T-helper 2 cell treated with Interferon-gamma antibody and Interleukin-4, amounts not matched to agents 5 μg/mL and 100 μg/mL, for 36 hours (primary cell): ENCODE measurements around the gene SCGB1C1.

Source experiments
- DNase-seq: peaks from one replicate; pipeline ENCODE4 v3.0.0; 2021; ENCODE audit warnings: low spot score
- H3K27ac Mint-ChIP-seq: one replicate; pipeline ENCODE4 v1.8.0; 2021; ENCODE audit warnings: mild to moderate bottlenecking, mixed read lengths
- H3K27me3 Mint-ChIP-seq: one replicate; pipeline ENCODE4 v1.8.0; 2021; ENCODE audit warnings: low read depth, mixed read lengths
- H3K36me3 Mint-ChIP-seq: one replicate; pipeline ENCODE4 v1.8.0; 2021; ENCODE audit warnings: low read depth, mixed read lengths
- H3K4me1 Mint-ChIP-seq: one replicate; pipeline ENCODE4 v1.8.0; 2021; ENCODE audit warnings: low read depth, mixed read lengths
- H3K4me3 Mint-ChIP-seq: one replicate; pipeline ENCODE4 v1.8.0; 2022; ENCODE audit warnings: mild to moderate bottlenecking, moderate library complexity, mixed read lengths
- H3K9me3 Mint-ChIP-seq: one replicate; pipeline ENCODE4 v1.8.0; 2021; ENCODE audit warnings: mixed read lengths

Gene SCGB1C1

GRCh38 chr11:200224-201003 is 7.5 kb downstream of the SCGB1C1 start:
- DNase-seq = no peak
- no peaks in the 10 kb centered on the region for H3K27me3 Mint-ChIP-seq
- peaks cover 27% of the 10 kb centered on the region for H3K4me1 Mint-ChIP-seq
- no peak overlapping the region for H3K27ac Mint-ChIP-seq
- H3K4me3 Mint-ChIP-seq = no peak overlapping the region
- H3K36me3 Mint-ChIP-seq = peaks cover 14% of the 10 kb centered on the region
- no peaks in the 10 kb centered on the region for H3K9me3 Mint-ChIP-seq

DNA sequence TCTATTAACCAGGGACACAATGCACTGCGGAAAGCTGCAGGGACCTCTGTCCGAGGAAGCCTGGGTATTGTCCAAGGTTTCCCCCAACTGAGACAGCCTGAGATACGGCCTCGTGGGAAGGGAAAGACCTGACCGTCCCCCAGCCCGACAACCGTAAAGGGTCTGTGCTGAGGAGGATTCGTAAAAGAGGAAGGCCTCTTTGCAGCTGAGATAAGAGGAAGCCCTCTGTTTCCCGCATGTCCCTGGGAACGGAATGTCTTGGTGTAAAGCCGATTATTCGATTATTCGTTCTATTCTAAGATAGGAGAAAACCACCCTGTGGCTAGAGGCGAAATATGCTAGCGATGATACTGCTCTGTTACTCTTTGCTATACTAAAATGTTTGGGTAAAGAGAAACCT is 9.1 kb downstream of the SCGB1C1 start:
- Mint-ChIP-seq H3K9me3 (no peaks in the 10 kb centered on the region), H3K27ac (peak overlapping the region; percentile 86), H3K27me3 (no peaks in the 10 kb centered on the region), H3K4me3 (peak overlapping the region; percentile 40), H3K4me1 (peaks cover 33% of the 10 kb centered on the region), H3K36me3 (peaks cover 19% of the 10 kb centered on the region)
- no peak for DNase-seq

- Mint-ChIP-seq H3K4me1 (peaks cover 33% of the 10 kb centered on the region), H3K27ac (peak overlapping the region; percentile 86), H3K4me3 (peak overlapping the region; percentile 40), H3K36me3 (peaks cover 20% of the 10 kb centered on the region), H3K27me3 (no peaks in the 10 kb centered on the region), H3K9me3 (no peaks in the 10 kb centered on the region)
- DNase-seq = no peak
Measured at GRCh38 chr11:202490-202889, 9.6 kb downstream of the SCGB1C1 start.

GRCh38 chr11:203056-203944 is 10.4 kb downstream of the SCGB1C1 start:
- Mint-ChIP-seq H3K27ac (peak overlapping the region; percentile 59), H3K36me3 (peaks cover 20% of the 10 kb centered on the region), H3K27me3 (no peaks in the 10 kb centered on the region), H3K9me3 (no peaks in the 10 kb centered on the region), H3K4me3 (peak overlapping the region; percentile 17), H3K4me1 (peaks cover 33% of the 10 kb centered on the region)
- DNase-seq = no peak

DNA sequence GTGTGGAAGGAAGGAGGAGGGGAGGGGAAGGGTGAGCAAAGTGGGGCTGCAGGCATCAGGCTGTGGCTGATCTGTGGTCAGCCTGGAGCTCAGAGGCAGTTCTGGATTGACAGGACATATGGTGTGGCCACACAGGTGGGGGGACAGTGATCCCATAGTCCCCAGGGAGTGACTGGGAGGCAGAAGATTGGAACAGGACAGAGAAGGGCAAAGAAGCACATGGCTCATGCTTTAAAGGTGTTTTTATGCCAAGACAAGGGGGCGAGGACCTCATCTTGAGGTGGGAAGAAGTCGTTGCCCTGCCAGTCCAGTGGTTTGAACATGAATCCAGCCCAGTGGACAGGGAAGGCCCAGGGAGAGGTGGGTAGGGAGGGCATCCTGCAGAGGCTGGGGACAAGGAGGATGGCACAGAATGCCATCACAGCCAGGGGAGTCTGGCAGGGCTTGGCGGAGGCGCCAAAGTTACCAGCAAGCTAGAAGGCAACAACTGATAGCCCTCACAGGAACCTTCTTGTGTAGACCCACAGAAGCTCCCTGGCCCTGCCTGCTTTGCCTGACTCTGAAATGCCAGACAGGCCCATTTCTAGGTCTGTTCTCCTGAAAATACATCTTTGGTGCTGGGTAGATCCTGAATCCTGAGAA is 11.2 kb downstream of the SCGB1C1 start:
- no peaks in the 10 kb centered on the region for H3K9me3 Mint-ChIP-seq
- H3K27me3 Mint-ChIP-seq = no peaks in the 10 kb centered on the region
- peaks cover 33% of the 10 kb centered on the region for H3K4me1 Mint-ChIP-seq
- H3K36me3 Mint-ChIP-seq = peaks cover 20% of the 10 kb centered on the region
- no peak for DNase-seq
- H3K27ac Mint-ChIP-seq = no peak overlapping the region
- no peak overlapping the region for H3K4me3 Mint-ChIP-seq

DNA sequence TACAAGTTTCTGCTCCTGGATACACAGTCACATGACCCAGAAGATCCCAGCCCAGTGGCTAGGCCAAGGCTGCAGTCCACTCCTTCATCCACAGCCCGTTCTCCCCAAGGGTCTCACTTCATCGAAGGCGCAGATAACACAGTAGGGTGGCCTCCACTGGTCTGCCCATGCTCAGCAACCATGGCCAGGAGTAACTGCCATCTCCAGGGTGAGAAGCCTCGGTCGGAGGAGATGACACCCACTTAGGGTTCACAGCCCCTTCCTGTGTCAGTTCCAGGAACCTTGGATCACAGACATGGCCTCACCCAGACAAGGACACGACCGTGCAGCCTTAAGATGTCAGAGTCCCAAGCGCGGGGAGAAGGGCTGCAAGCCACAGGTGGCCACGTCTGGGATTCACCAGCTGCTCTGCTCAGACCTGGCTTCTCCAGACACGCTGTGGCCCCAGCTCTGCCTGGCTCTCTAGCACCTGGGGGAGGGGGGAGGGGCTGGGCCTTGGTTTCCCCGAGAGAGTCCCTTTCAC is 11.8 kb downstream of the SCGB1C1 start:
- H3K4me1 Mint-ChIP-seq = peaks cover 34% of the 10 kb centered on the region
- no peak overlapping the region for H3K4me3 Mint-ChIP-seq
- no peaks in the 10 kb centered on the region for H3K27me3 Mint-ChIP-seq
- H3K36me3 Mint-ChIP-seq = peaks cover 22% of the 10 kb centered on the region
- no peak for DNase-seq
- H3K27ac Mint-ChIP-seq = no peak overlapping the region
- H3K9me3 Mint-ChIP-seq = no peaks in the 10 kb centered on the region

DNA sequence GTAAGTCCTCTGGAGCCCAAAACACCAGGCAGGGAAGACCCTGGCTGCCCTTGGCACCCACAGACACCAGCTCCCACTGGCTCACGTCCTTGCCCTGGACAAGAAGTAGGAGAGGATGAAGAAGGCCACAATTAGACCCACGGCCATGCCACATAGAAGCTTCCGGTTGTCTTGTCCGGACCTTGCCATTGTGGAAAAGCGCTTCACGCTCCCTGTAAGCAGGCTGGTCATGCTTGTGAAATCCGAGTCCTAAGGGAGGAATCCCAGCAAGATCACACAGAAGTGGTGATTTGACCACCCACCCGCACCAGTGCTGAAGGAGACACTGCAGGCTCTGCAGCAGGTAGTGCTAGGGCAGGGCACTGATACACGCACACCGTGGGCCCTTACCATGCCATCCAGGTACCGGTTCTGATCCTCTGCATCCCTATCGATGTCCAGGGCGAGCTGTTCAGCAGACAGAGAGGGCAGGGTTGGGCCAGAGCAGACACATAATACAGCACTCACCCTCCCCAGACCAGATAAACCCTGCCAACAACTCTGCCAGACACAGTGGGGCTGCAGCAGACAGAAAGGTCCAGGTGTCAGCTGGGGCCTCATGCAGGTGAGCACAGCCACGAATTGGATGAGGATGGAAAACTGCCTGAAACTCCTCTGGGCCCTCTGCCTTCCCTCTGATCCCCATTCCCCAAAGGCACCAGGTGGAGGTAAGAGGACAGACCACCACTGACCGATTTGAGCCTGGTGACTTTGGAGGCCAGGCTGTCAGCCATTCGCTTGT is 12.5 kb downstream of the SCGB1C1 start:
- no peak for DNase-seq
- H3K27ac Mint-ChIP-seq = peak overlapping the region; percentile 7
- peaks cover 29% of the 10 kb centered on the region for H3K36me3 Mint-ChIP-seq
- no peaks in the 10 kb centered on the region for H3K27me3 Mint-ChIP-seq
- peak overlapping the region; percentile 93 for H3K4me3 Mint-ChIP-seq
- peaks cover 38% of the 10 kb centered on the region for H3K4me1 Mint-ChIP-seq
- no peaks in the 10 kb centered on the region for H3K9me3 Mint-ChIP-seq

DNA sequence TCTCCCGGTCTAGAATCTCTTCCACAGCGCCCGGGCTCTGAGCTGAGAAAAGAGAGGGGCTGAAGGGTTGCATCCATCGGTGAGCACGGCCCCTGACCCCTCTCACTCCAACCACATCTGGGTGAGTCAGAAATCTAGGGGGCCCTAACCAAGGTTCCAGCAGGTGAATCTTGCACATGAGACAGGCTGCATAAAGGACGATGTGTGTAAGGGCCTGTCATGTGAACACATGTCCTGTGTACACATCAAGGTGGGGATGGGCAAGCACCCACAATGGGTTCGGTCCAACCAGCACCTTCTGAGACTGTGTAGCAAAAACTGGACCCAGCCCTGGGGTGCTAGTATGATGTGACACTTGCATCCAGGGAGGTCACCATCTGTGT is 13.1 kb downstream of the SCGB1C1 start:
- Mint-ChIP-seq H3K9me3 (no peaks in the 10 kb centered on the region), H3K27ac (peak overlapping the region; percentile 99), H3K36me3 (peaks cover 35% of the 10 kb centered on the region), H3K4me3 (peak overlapping the region; percentile 93), H3K4me1 (peaks cover 37% of the 10 kb centered on the region), H3K27me3 (no peaks in the 10 kb centered on the region)
- DNase-seq = no peak

DNA sequence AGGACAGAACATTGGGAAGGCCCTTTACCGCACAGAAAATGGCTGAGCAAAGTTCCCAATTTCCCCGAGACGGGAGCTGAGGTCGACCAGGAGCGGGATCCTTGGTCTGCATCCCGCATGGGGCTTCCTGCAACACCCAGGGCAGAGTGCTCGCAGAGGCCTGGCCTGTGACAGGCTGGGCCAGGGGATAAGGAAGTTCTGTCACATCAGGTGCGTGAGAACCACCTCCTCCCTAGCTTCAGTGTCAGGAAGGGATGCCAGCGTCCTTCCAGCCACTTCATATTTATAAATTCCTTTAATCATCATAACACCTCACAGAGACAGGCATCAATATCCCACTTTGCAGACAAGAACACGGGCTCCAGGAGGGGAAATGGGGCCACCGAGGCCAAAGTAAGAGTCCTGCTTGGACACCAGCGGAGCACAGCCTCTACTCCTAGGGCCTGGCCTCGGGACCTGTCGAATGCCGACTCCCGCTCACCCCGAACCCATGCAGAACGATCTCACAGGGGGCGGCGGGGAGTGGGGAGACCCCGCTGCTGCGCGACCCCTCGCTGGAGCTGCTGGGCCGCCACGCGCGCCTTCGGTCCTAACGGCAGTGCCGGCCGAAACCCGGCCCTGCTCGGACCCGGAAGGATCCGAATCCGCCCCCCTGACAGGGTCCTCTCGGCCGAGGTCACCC is 13.8 kb downstream of the SCGB1C1 start:
- peak overlapping the region; percentile 99 for H3K27ac Mint-ChIP-seq
- peaks cover 42% of the 10 kb centered on the region for H3K36me3 Mint-ChIP-seq
- H3K9me3 Mint-ChIP-seq = no peaks in the 10 kb centered on the region
- peaks cover 35% of the 10 kb centered on the region for H3K4me1 Mint-ChIP-seq
- no peaks in the 10 kb centered on the region for H3K27me3 Mint-ChIP-seq
- peak overlapping the region; percentile 93 for H3K4me3 Mint-ChIP-seq
- DNase-seq = no peak

DNA sequence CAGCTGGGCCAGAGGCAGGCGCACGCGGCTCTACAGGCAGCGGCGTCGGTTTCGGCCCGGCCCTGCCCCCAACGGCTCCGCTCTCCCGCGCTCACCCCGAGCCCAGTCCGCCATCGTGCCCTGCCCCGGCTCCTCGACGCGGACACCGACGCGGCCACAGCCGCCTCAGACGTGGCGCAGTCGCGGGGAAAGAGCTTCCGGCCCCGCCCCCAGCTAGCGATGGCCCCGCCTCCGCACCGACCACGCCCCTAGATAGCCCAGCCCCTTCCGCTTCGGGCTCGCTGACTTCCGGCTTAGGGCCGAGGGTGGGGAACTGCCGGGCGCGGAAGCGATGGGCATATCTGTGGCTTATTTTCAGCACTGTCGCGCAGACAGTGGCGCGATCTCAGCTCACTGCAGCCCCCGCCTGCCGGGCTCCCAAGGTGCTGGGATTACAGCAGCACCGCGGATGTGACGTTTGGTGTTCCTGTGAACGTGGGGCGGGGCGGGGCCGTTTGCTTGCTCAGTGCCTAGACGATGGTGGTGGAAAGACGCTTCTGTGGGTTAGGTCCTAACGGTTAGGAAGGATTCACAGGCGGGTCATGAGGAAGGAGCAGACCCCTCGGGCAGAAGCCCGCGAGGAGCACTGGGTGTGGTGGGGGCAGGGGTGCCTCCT is 14.5 kb downstream of the SCGB1C1 start, which contains the start of the genes BET1L and RIC8A:
Gene BET1L (minus strand): TSS at position 192 of the 655 bp plus-strand sequence. CDS start 78 bp downstream, at position 114.
Gene RIC8A (plus strand): TSS at position 501 of the 655 bp plus-strand sequence. CDS start 1,147 bp downstream, outside the sequence.
- peaks cover 45% of the 10 kb centered on the region for H3K36me3 Mint-ChIP-seq
- peaks cover 28% of the 10 kb centered on the region for H3K4me1 Mint-ChIP-seq
- H3K4me3 Mint-ChIP-seq = peak within 1 kb of the TSS; percentile 93
- H3K27ac Mint-ChIP-seq = peak within 1 kb of the TSS; percentile 99
- H3K27me3 Mint-ChIP-seq = no peaks in the 10 kb centered on the region
- peak; percentile 98 for DNase-seq
- H3K9me3 Mint-ChIP-seq = no peaks in the 10 kb centered on the region

GRCh38 chr11:207863-208180 is 14.9 kb downstream of the SCGB1C1 start:
- Mint-ChIP-seq H3K4me1 (peaks cover 25% of the 10 kb centered on the region), H3K4me3 (peak overlapping the region; percentile 93), H3K36me3 (peaks cover 44% of the 10 kb centered on the region), H3K9me3 (no peaks in the 10 kb centered on the region), H3K27me3 (no peaks in the 10 kb centered on the region), H3K27ac (peak overlapping the region; percentile 99)
- DNase-seq = no peak

GRCh38 chr11:208181-208916 is 15.5 kb downstream of the SCGB1C1 start:
- peak; percentile 86 for DNase-seq
- peak overlapping the region; percentile 99 for H3K27ac Mint-ChIP-seq
- H3K36me3 Mint-ChIP-seq = peaks cover 43% of the 10 kb centered on the region
- no peaks in the 10 kb centered on the region for H3K9me3 Mint-ChIP-seq
- H3K27me3 Mint-ChIP-seq = no peaks in the 10 kb centered on the region
- H3K4me1 Mint-ChIP-seq = peaks cover 20% of the 10 kb centered on the region
- H3K4me3 Mint-ChIP-seq = peak overlapping the region; percentile 93
